ENCODE measurements around the gene RAMAC. TPM values are rescaled to one million over a fixed set of nuclear protein-coding genes. Genes with fewer than 3 reads are reported as not detected.
"Not testable (repeated sequence)": the region's sequence is repeated elsewhere in the genome, so short reads cannot be mapped to it uniquely, and the experiment has no call there.

Gene RAMAC
- total and polyA plus RNA-seq, 2 donors from 2014 or later: 18.3 to 20.3 TPM

DNA sequence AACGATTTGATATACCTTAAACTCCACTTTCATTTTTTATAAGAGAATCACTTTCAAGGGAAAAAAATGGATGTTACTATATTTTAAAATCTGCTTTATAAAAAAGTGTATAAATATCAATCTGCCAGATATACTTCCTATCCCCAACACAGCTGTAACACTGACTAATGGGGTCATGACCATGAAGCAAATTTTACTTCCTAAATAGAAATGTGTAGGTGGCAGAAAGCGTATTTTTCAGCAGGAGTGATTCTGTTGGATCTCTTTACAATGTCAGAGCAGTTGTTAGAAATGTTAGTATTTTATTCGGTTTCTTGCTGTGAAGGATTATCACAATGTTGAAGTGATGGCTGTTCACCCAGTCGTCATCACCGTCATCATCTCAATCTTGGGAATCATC lies 30.9 kb downstream of the RAMAC start:
- TF ChIP-seq, protein P1, sequence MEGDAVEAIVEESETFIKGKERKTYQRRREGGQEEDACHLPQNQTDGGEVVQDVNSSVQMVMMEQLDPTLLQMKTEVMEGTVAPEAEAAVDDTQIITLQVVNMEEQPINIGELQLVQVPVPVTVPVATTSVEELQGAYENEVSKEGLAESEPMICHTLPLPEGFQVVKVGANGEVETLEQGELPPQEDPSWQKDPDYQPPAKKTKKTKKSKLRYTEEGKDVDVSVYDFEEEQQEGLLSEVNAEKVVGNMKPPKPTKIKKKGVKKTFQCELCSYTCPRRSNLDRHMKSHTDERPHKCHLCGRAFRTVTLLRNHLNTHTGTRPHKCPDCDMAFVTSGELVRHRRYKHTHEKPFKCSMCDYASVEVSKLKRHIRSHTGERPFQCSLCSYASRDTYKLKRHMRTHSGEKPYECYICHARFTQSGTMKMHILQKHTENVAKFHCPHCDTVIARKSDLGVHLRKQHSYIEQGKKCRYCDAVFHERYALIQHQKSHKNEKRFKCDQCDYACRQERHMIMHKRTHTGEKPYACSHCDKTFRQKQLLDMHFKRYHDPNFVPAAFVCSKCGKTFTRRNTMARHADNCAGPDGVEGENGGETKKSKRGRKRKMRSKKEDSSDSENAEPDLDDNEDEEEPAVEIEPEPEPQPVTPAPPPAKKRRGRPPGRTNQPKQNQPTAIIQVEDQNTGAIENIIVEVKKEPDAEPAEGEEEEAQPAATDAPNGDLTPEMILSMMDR (IDR thresholded peaks at IDR 0.05; ENCODE audit: borderline replicate concordance, extremely low read depth, insufficient read depth): no peak
- peaks cover 1 to 8% (median 6%) of the 10 kb centered on the region in 3 donors for H3K4me1 ChIP-seq (ENCODE audit: control insufficient read depth in 2 of 3, insufficient read depth in 2 of 3, low read depth in 1 of 3, low read length in 3 of 3)
- H3K9ac ChIP-seq (ENCODE audit: low read length in 3 of 3): no peak overlapping the region
- H3K36me3 ChIP-seq (ENCODE audit: control insufficient read depth in 2 of 3, insufficient read depth in 3 of 3, low read length in 3 of 3): peaks cover 0 to 26% (median 5%) of the 10 kb centered on the region in 3 donors
- intact Hi-C loops (cut with DNase I): no loop called here
- no peaks in the 10 kb centered on the region for H3K27me3 ChIP-seq (ENCODE audit: control insufficient read depth, insufficient read depth, low read length)
- DNase-seq (no peak), FAIRE-seq (no peak)
- no peak overlapping the region for H3K4me3 ChIP-seq (ENCODE audit: low read length in 3 of 3)
- H3K27ac ChIP-seq (ENCODE audit: low read depth in 2 of 2, low read length in 2 of 2): no peak overlapping the region
- H3K9me3 ChIP-seq (ENCODE audit: control insufficient read depth in 2 of 3, insufficient read depth in 1 of 3, low read length in 3 of 3): no peaks in the 10 kb centered on the region

- H3K36me3 ChIP-seq (ENCODE audit: control insufficient read depth in 2 of 3, insufficient read depth in 3 of 3, low read length in 3 of 3): peaks cover 0 to 26% (median 5%) of the 10 kb centered on the region in 3 donors
- H3K27ac ChIP-seq (ENCODE audit: low read depth in 2 of 2, low read length in 2 of 2): no peak overlapping the region
- intact Hi-C loops (cut with DNase I): no loop called here
- FAIRE-seq (no peak), DNase-seq (no peak)
- TF ChIP-seq, protein P1 (IDR thresholded peaks at IDR 0.05; ENCODE audit: borderline replicate concordance, extremely low read depth, insufficient read depth): no peak
- no peaks in the 10 kb centered on the region for H3K9me3 ChIP-seq (ENCODE audit: control insufficient read depth in 2 of 3, insufficient read depth in 1 of 3, low read length in 3 of 3)
- no peaks in the 10 kb centered on the region for H3K27me3 ChIP-seq (ENCODE audit: control insufficient read depth, insufficient read depth, low read length)
- no peaks in the 10 kb centered on the region for H3K4me1 ChIP-seq (ENCODE audit: control insufficient read depth in 2 of 3, insufficient read depth in 2 of 3, low read depth in 1 of 3, low read length in 3 of 3)
- H3K4me3 ChIP-seq (ENCODE audit: low read length in 3 of 3): no peak overlapping the region
- no peak overlapping the region for H3K9ac ChIP-seq (ENCODE audit: low read length in 3 of 3)
Observed at GRCh38 chr15:83018436-83018835, 32.4 kb downstream of the RAMAC start.

- Histone ChIP-seq H3K9ac (ENCODE audit: low read length in 3 of 3) (no peak overlapping the region), H3K4me1 (ENCODE audit: control insufficient read depth in 2 of 3, insufficient read depth in 2 of 3, low read depth in 1 of 3, low read length in 3 of 3) (no peaks in the 10 kb centered on the region), H3K4me3 (ENCODE audit: low read length in 3 of 3) (no peak overlapping the region), H3K27ac (ENCODE audit: low read depth in 2 of 2, low read length in 2 of 2) (no peak overlapping the region), H3K36me3 (ENCODE audit: control insufficient read depth in 2 of 3, insufficient read depth in 3 of 3, low read length in 3 of 3) (peaks cover 2 to 17% (median 4%) of the 10 kb centered on the region in 3 donors), H3K27me3 (ENCODE audit: control insufficient read depth, insufficient read depth, low read length) (no peaks in the 10 kb centered on the region), H3K9me3 (ENCODE audit: control insufficient read depth in 2 of 3, insufficient read depth in 1 of 3, low read length in 3 of 3) (no peaks in the 10 kb centered on the region)
- FAIRE-seq: no peak
- DNase-seq: no peak
- intact Hi-C loops (cut with DNase I): no loop called here
- TF ChIP-seq, protein P1 (IDR thresholded peaks at IDR 0.05; ENCODE audit: borderline replicate concordance, extremely low read depth, insufficient read depth): no peak
Observed at GRCh38 chr15:83030021-83030420, 44.0 kb downstream of the RAMAC start.

- FAIRE-seq; DNase-seq; H3K4me1 ChIP-seq (ENCODE audit: control insufficient read depth in 2 of 3, insufficient read depth in 2 of 3, low read depth in 1 of 3, low read length in 3 of 3); H3K9ac ChIP-seq (ENCODE audit: low read length in 3 of 3); H3K4me3 ChIP-seq (ENCODE audit: low read length in 3 of 3); H3K27me3 ChIP-seq (ENCODE audit: control insufficient read depth, insufficient read depth, low read length); H3K27ac ChIP-seq (ENCODE audit: low read depth in 2 of 2, low read length in 2 of 2); intact Hi-C loops (cut with DNase I); H3K9me3 ChIP-seq (ENCODE audit: control insufficient read depth in 2 of 3, insufficient read depth in 1 of 3, low read length in 3 of 3): not testable (repeated sequence)
- H3K36me3 ChIP-seq (ENCODE audit: control insufficient read depth in 2 of 3, insufficient read depth in 3 of 3, low read length in 3 of 3): peaks cover 2 to 17% (median 4%) of the 10 kb centered on the region in 3 donors
Observed at GRCh38 chr15:83031234-83031633, 45.2 kb downstream of the RAMAC start.
